ENCODE results near the gene DCBLD2. TPM values are rescaled to one million over a fixed set of nuclear protein-coding genes. Genes with fewer than 3 reads are reported as not detected.
A peak's percentile ranks its signal among the peaks of the same experiment; 100 is the strongest.

Gene DCBLD2
- total and polyA plus RNA-seq, 9 of the 15 experiments (the other 6 are each of a cell fraction or from before 2014, with no cell fraction given), result 2.7 to 14.6 (median 7.4) TPM

DNA sequence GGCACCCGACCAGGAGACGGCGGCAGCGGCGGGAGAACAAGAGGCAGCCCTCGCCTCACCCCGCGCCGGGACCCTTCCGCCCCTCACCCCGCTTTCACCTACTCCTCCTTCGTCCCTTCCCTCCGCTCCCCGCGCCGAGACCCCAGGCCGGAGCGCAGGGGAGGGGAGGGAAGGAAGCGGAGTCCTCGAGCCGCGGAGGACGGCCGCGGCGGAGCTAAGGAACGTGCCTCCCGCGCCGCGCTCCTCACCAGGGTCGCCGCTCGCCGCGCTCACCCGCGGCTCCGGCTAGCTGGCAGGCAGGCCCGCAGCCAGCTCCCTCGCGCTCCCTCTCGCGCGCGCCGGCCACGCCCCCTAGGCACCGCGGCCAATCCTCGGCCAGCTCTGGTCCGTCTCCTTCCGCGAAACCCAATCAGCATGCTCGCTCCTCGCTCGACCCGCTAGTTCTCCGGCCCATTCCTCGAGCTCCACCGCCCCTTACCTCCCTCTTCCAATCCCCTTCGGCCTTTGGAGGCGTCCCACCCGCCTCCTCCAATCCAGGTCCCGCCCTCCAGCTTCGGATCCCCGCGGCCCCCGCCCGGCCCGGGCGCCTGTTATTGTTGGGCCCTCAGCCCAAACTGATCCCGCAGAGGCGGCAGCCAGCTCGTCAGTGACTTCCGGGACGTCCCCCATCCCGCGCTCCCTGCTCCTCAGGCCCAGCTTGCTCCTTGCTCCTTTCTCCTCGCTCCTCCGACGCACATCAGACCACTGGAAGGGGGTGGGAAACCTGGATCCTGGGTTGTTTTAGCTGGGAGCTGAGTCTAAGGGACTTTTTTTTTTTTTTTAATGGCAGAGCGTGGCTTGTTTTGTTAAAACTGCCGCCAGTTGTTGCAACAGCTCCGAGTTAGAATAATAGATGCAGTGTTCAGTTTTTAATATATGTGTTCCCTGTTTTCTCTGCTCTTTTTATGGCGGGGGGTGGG, at the start of gene DCBLD2 (continued):
- TF ChIP-seq FIP1L1 (IDR thresholded peaks at IDR 0.05; ENCODE audit: low read depth, low read length, poor library complexity, severe bottlenecking) (peak; percentile 53), TBP (optimal IDR thresholded peaks at IDR 0.05; ENCODE audit: low read depth, low read length) (peak; percentile 44), RBBP5 (IDR thresholded peaks at IDR 0.05; ENCODE audit: borderline replicate concordance, insufficient read depth, low read length, poor library complexity, severe bottlenecking) (peak; percentile 78), ELF1 (tag; IDR thresholded peaks at IDR 0.05) (peak; percentile 72), CCNT2 (IDR thresholded peaks at IDR 0.05; ENCODE audit: borderline replicate concordance, extremely low read depth, insufficient read length, low read depth, low read length) (peak; percentile 73), RNF2 (IDR thresholded peaks at IDR 0.05) (0 out of 2 replicates have a peak, but pooled peaks have one; percentile 21), KDM5B (IDR thresholded peaks at IDR 0.05; ENCODE audit: insufficient replicate concordance, low read depth, low read length) (peak; percentile 82), CTBP1 (IDR thresholded peaks at IDR 0.05; ENCODE audit: borderline replicate concordance) (peak; percentile 81), MBD2 (IDR thresholded peaks at IDR 0.05; ENCODE audit: borderline replicate concordance, low read depth) (peak; percentile 60; the same call in 1 of the 2 replicates), NFRKB (IDR thresholded peaks at IDR 0.05; ENCODE audit: low read depth) (no peak)
- TF ChIP-seq, protein P1, sequence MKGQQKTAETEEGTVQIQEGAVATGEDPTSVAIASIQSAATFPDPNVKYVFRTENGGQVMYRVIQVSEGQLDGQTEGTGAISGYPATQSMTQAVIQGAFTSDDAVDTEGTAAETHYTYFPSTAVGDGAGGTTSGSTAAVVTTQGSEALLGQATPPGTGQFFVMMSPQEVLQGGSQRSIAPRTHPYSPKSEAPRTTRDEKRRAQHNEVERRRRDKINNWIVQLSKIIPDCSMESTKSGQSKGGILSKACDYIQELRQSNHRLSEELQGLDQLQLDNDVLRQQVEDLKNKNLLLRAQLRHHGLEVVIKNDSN (CRISPR knock-in tag; IDR thresholded peaks at IDR 0.05), result no peak
- TF ChIP-seq, protein P2, sequence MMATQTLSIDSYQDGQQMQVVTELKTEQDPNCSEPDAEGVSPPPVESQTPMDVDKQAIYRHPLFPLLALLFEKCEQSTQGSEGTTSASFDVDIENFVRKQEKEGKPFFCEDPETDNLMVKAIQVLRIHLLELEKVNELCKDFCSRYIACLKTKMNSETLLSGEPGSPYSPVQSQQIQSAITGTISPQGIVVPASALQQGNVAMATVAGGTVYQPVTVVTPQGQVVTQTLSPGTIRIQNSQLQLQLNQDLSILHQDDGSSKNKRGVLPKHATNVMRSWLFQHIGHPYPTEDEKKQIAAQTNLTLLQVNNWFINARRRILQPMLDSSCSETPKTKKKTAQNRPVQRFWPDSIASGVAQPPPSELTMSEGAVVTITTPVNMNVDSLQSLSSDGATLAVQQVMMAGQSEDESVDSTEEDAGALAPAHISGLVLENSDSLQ (IDR thresholded peaks at IDR 0.05), result peak; percentile 60
- TF ChIP-seq, protein P3, sequence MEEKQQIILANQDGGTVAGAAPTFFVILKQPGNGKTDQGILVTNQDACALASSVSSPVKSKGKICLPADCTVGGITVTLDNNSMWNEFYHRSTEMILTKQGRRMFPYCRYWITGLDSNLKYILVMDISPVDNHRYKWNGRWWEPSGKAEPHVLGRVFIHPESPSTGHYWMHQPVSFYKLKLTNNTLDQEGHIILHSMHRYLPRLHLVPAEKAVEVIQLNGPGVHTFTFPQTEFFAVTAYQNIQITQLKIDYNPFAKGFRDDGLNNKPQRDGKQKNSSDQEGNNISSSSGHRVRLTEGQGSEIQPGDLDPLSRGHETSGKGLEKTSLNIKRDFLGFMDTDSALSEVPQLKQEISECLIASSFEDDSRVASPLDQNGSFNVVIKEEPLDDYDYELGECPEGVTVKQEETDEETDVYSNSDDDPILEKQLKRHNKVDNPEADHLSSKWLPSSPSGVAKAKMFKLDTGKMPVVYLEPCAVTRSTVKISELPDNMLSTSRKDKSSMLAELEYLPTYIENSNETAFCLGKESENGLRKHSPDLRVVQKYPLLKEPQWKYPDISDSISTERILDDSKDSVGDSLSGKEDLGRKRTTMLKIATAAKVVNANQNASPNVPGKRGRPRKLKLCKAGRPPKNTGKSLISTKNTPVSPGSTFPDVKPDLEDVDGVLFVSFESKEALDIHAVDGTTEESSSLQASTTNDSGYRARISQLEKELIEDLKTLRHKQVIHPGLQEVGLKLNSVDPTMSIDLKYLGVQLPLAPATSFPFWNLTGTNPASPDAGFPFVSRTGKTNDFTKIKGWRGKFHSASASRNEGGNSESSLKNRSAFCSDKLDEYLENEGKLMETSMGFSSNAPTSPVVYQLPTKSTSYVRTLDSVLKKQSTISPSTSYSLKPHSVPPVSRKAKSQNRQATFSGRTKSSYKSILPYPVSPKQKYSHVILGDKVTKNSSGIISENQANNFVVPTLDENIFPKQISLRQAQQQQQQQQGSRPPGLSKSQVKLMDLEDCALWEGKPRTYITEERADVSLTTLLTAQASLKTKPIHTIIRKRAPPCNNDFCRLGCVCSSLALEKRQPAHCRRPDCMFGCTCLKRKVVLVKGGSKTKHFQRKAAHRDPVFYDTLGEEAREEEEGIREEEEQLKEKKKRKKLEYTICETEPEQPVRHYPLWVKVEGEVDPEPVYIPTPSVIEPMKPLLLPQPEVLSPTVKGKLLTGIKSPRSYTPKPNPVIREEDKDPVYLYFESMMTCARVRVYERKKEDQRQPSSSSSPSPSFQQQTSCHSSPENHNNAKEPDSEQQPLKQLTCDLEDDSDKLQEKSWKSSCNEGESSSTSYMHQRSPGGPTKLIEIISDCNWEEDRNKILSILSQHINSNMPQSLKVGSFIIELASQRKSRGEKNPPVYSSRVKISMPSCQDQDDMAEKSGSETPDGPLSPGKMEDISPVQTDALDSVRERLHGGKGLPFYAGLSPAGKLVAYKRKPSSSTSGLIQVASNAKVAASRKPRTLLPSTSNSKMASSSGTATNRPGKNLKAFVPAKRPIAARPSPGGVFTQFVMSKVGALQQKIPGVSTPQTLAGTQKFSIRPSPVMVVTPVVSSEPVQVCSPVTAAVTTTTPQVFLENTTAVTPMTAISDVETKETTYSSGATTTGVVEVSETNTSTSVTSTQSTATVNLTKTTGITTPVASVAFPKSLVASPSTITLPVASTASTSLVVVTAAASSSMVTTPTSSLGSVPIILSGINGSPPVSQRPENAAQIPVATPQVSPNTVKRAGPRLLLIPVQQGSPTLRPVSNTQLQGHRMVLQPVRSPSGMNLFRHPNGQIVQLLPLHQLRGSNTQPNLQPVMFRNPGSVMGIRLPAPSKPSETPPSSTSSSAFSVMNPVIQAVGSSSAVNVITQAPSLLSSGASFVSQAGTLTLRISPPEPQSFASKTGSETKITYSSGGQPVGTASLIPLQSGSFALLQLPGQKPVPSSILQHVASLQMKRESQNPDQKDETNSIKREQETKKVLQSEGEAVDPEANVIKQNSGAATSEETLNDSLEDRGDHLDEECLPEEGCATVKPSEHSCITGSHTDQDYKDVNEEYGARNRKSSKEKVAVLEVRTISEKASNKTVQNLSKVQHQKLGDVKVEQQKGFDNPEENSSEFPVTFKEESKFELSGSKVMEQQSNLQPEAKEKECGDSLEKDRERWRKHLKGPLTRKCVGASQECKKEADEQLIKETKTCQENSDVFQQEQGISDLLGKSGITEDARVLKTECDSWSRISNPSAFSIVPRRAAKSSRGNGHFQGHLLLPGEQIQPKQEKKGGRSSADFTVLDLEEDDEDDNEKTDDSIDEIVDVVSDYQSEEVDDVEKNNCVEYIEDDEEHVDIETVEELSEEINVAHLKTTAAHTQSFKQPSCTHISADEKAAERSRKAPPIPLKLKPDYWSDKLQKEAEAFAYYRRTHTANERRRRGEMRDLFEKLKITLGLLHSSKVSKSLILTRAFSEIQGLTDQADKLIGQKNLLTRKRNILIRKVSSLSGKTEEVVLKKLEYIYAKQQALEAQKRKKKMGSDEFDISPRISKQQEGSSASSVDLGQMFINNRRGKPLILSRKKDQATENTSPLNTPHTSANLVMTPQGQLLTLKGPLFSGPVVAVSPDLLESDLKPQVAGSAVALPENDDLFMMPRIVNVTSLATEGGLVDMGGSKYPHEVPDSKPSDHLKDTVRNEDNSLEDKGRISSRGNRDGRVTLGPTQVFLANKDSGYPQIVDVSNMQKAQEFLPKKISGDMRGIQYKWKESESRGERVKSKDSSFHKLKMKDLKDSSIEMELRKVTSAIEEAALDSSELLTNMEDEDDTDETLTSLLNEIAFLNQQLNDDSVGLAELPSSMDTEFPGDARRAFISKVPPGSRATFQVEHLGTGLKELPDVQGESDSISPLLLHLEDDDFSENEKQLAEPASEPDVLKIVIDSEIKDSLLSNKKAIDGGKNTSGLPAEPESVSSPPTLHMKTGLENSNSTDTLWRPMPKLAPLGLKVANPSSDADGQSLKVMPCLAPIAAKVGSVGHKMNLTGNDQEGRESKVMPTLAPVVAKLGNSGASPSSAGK (IDR thresholded peaks at IDR 0.05), result peak; percentile 56
